Measurements from ENCODE around the gene RARA. TPM values are rescaled to one million over a fixed set of nuclear protein-coding genes. Genes with fewer than 3 reads are reported as not detected.

RARA gene
- total RNA-seq, 1 experiment from 2014 or later = 35.1 TPM

GRCh38 chr17:40259505-40259904 lies 49.5 kb upstream of the RARA start:
- CTCF ChIA-PET = no interaction called here

More at GRCh38 chr17:40259505-40259904, 49.5 kb upstream of the RARA start:
- BruUV-seq (replicated peaks) = no TSS peak
- Histone ChIP-seq H3K4me2 (ENCODE audit: low read length) (no peak overlapping the region), H3K79me2 (ENCODE audit: insufficient read depth, low read length) (peaks cover 18% of the 10 kb centered on the region), H3K36me3 (ENCODE audit: control insufficient read depth in 1 of 2, insufficient read depth in 2 of 2, low read length in 2 of 2) (peaks cover 23 to 34% of the 10 kb centered on the region in 2 experiments; a peak in 3 of 4 replicates), H3K27me3 (ENCODE audit: insufficient read depth, low read length) (no peaks in the 10 kb centered on the region), H3K9me2 (ENCODE audit: insufficient read depth) (no peaks in the 10 kb centered on the region), H3K9ac (ENCODE audit: low read length) (no peak overlapping the region), H3K9me3 (ENCODE audit: control insufficient read depth in 1 of 2, insufficient read depth in 1 of 2, low read depth in 1 of 2, low read length in 2 of 2) (no peaks in the 10 kb centered on the region), H3K4me1 (ENCODE audit: control insufficient read depth in 1 of 2, insufficient read depth in 2 of 2, low read length in 2 of 2) (peaks cover 0 to 4% of the 10 kb centered on the region in 2 experiments; a peak in 3 of 4 replicates), H2AFZ (ENCODE audit: low read depth, low read length, poor library complexity, severe bottlenecking) (no peak overlapping the region), H4K20me1 (ENCODE audit: insufficient read depth) (no peaks in the 10 kb centered on the region), H3K27ac (ENCODE audit: low read depth, low read length) (no peak overlapping the region), H3K4me3 (replicated peaks in 1 of 2; ENCODE audit: low read depth in 1 of 2, low read length in 2 of 2) (no peak overlapping the region)
- RAD21 ChIA-PET (ENCODE audit: low non-redundant PET in 1 of 2, low total read pairs in 2 of 2, uncharacterized antibody in 2 of 2, unreplicated experiment in 2 of 2) = no interaction called here
- POLR2A ChIA-PET = no interaction called here
- DNase-seq (ENCODE audit: low read depth, low spot score) (no peak), ATAC-seq (no peak)
- intact Hi-C loops (cut with micrococcal nuclease) = no loop called here
- no peak for TF ChIP-seq CBX3 (IDR thresholded peaks at IDR 0.05; ENCODE audit: low read depth)
- no peak for TF ChIP-seq SRF (IDR thresholded peaks at IDR 0.05; ENCODE audit: low read depth)
- TF ChIP-seq ELF1 (IDR thresholded peaks at IDR 0.05; ENCODE audit: borderline replicate concordance, low read depth) = no peak
- no peak for TF ChIP-seq POLR2A (IDR thresholded peaks at IDR 0.05; ENCODE audit: borderline replicate concordance, extremely low read depth, insufficient read depth, insufficient read length)
- no peak for TF ChIP-seq EZH2phosphoT487 (IDR thresholded peaks at IDR 0.05; ENCODE audit: borderline replicate concordance)
- TF ChIP-seq ATF3 (IDR thresholded peaks at IDR 0.05) = no peak
- TF ChIP-seq ZFX (IDR thresholded peaks at IDR 0.05) = no peak
- no peak for TF ChIP-seq YY1 (IDR thresholded peaks at IDR 0.05; ENCODE audit: extremely low read depth, insufficient replicate concordance, low read depth, low read length)
- no peak for TF ChIP-seq ZBTB33 (IDR thresholded peaks at IDR 0.05; ENCODE audit: extremely low read depth, insufficient replicate concordance, low read length)
- TF ChIP-seq MAX (IDR thresholded peaks at IDR 0.05) = no peak
- no peak for TF ChIP-seq FOSL1 (IDR thresholded peaks at IDR 0.05; ENCODE audit: low read depth)
- no peak for TF ChIP-seq TCF7L2 (IDR thresholded peaks at IDR 0.05; ENCODE audit: borderline replicate concordance, extremely low read depth, insufficient read depth, insufficient read length)
- no peak for TF ChIP-seq CTCF (IDR thresholded peaks at IDR 0.05 in 2 of 3, conservative IDR thresholded peaks at IDR 0.05 in 1 of 3; ENCODE audit: borderline replicate concordance in 1 of 3, insufficient read depth in 1 of 3, low read depth in 2 of 3, low read length in 2 of 3)
- TF ChIP-seq JUND (IDR thresholded peaks at IDR 0.05) = no peak
- TF ChIP-seq ZNF274 (IDR thresholded peaks at IDR 0.05; ENCODE audit: low read depth, low read length) = no peak
- TF ChIP-seq SIN3A (IDR thresholded peaks at IDR 0.05; ENCODE audit: low read depth) = no peak

Measured in HCT116 (cell line).